Measurements from ENCODE around the gene SPON1.

GRCh38 chr11:14253840-14254239 is 291.3 kb downstream of the SPON1 start:
- TF ChIP-seq YY1 (IDR thresholded peaks at IDR 0.05; ENCODE audit: insufficient read depth, insufficient read length): no peak
- no peak for TF ChIP-seq SUZ12 (IDR thresholded peaks at IDR 0.05; ENCODE audit: extremely low read depth, insufficient read depth, insufficient read length)
- no peak for TF ChIP-seq ZNF274 (IDR thresholded peaks at IDR 0.05; ENCODE audit: low read depth, low read length)

Measured in NT2/D1 (cell line).